GM23248 (cell line): ENCODE results near the gene MAP6D1.

ENCODE experiments used
- EZH2 ChIP-seq: fragments of 200-600 bp; sonication (generic); IDR thresholded peaks from 2 replicates; pipeline ENCODE4 v1.6.1; 2018; ENCODE audit warnings: antibody characterized with exemption, mild to moderate bottlenecking; ENCODE audit not compliant: insufficient read depth, poor library complexity, severe bottlenecking
- EZH2phosphoT487 ChIP-seq: fragments of 200-600 bp; sonication (generic); IDR thresholded peaks from 2 replicates; pipeline ENCODE4 v1.6.1; 2018; ENCODE audit warnings: antibody characterized with exemption, moderate library complexity, mild to moderate bottlenecking, low read depth; ENCODE audit not compliant: insufficient read depth

DNA sequence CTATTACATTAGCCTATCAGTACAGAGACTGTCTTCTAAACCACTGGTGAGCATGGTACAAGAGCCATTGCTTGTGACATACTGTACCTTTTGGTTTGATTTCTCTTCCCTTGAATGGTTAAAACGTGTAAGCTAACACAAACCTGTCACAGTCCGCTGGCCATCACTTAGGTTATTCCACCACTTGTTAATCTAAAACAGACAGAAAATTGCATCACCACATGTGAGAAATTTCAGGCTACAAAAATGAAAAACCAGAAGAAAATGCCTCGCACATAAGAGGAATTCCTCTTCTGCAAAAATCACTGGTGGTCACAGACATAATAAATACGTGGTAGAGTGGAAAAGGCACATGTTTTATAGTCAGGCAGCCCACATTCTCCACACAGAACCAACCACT is 37.2 kb upstream of the MAP6D1 start:
- TF ChIP-seq EZH2: no peak
- TF ChIP-seq EZH2phosphoT487: no peak
